Gastroesophageal sphincter (tissue), 3 donors: Measurements from ENCODE around the gene MAGEC3.

Experiments
- CTCF ChIP-seq, 4 experiments: fragments of 200-600 bp in 2 of 4; fragments of 450-650 bp in 2 of 4; sonication (generic) in 1 of 4; IDR thresholded peaks; one replicate each; pipeline ENCODE4 v1.5.1; 2017 to 2019; ENCODE audit warnings: antibody characterized with exemption in 4 of 4, mild to moderate bottlenecking in 2 of 4, moderate library complexity in 2 of 4
- EP300 ChIP-seq: sonication (generic); formaldehyde crosslinking; IDR thresholded peaks from one replicate; pipeline ENCODE4 v1.6.1; 2017; ENCODE audit warnings: antibody characterized with exemption, mild to moderate bottlenecking
- POLR2A ChIP-seq, 2 donors: fragments of 450-650 bp; IDR thresholded peaks; one replicate each; pipeline ENCODE4 v1.6.1; 2017; ENCODE audit warnings: antibody characterized with exemption in 2 of 2, mild to moderate bottlenecking in 2 of 2, moderate library complexity in 1 of 2

GRCh38 chrX:141838016-141838415 lies at the start of gene MAGEC3:
- TF ChIP-seq CTCF (IDR thresholded peaks at IDR 0.05) (no peak), POLR2A (IDR thresholded peaks at IDR 0.05) (no peak), EP300 (no peak)
